HFF-Myc (cell line): ENCODE results near the gene POLR3GL.

Source experiments
- DNase-seq: peaks from one replicate; pipeline ENCODE4 v3.0.0-alpha.2; 2011; ENCODE audit warnings: low read depth; ENCODE audit errors: extremely low read depth
- H3K4me3 ChIP-seq: replicated peaks from 2 replicates; pipeline ENCODE4 v1.5.1; 2011; ENCODE audit warnings: low read depth, mild to moderate bottlenecking, control low read depth, low read length
- CTCF ChIP-seq: IDR thresholded peaks from 2 replicates; pipeline ENCODE4 v1.5.1; 2012; ENCODE audit warnings: mild to moderate bottlenecking, low read depth, low read length, control low read depth; ENCODE audit errors: missing control alignments

Gene POLR3GL

DNA sequence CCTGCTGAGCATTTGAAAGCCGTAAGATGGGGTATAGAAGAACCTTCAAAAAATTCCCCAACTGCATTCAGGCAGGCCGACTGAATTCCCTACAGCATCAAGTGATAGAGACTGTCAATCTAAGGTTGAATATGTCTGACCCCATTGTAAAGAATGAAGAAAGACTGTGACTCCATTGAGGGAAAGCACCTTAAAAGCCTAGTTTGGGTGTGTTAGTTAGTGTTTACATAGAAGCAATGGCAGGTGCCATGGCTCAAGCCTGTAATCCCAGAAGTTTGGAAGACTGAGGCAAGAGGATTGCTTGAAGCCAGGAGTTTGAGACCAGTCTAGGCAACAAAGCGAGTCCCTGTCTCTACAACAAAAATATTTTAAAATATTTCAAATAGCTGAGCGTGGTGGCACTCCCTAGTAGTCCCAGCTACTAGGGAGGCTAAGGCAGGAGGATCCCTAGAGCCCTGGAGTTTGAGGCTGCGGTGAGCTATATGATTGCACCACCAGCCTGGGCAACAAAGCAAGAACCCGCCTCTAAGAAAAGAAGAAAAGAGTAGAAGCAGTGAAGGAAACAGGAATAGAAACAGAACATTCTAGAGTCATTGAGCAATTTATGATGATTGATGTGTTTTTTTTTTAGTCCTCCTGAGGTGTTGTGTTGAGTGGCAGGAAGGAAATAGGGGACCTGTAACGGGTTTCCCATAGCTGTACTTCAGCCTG lies 15.4 kb downstream of the POLR3GL start:
- no peak overlapping the region for H3K4me3 ChIP-seq
- TF ChIP-seq CTCF = no peak

GRCh38 chr1:145980457-145980994 lies 16.0 kb downstream of the POLR3GL start:
- no peak overlapping the region for H3K4me3 ChIP-seq
- DNase-seq = no peak
- TF ChIP-seq CTCF = no peak

More for the DNA sequence above, 15.4 kb downstream of the POLR3GL start:
- DNase-seq = no peak

DNA sequence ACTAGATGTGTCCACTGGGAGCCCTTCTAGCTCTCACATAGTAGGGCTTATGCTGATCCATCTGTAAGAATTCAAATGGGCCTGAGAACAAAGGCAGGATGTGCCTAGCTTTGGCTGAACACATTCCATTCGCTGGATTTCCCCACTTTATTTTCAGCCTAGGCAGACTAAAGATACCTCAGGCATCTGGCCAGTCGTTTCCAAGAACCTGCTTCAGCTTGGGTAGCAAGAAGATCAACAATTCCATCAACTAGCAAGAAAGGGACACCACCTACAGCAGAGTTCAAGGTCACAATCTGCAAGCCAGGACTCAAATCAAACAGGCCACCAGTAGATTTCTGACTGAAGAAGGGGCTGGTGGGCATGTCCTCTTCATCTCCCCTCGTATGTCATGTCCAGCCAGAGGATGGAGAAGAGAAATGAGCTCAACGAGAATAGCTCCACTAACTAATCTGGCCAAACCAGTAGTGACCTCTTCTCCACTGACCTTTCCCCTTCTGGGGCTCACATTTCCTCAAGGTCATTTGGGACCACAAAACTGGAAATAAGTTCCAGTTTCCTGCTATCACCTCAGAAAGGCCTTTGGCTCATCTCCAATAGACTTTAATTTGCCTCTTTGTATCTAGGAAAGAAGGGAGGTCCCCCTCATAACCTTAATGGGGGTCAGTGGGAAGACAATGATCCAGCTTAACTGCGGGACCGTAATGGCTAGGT lies 17.7 kb downstream of the POLR3GL start:
- DNase-seq = no peak
- H3K4me3 ChIP-seq = no peak overlapping the region
- TF ChIP-seq CTCF = no peak

GRCh38 chr1:145983206-145983675 lies 18.8 kb downstream of the POLR3GL start:
- no peak for TF ChIP-seq CTCF
- DNase-seq = no peak
- no peak overlapping the region for H3K4me3 ChIP-seq

DNA sequence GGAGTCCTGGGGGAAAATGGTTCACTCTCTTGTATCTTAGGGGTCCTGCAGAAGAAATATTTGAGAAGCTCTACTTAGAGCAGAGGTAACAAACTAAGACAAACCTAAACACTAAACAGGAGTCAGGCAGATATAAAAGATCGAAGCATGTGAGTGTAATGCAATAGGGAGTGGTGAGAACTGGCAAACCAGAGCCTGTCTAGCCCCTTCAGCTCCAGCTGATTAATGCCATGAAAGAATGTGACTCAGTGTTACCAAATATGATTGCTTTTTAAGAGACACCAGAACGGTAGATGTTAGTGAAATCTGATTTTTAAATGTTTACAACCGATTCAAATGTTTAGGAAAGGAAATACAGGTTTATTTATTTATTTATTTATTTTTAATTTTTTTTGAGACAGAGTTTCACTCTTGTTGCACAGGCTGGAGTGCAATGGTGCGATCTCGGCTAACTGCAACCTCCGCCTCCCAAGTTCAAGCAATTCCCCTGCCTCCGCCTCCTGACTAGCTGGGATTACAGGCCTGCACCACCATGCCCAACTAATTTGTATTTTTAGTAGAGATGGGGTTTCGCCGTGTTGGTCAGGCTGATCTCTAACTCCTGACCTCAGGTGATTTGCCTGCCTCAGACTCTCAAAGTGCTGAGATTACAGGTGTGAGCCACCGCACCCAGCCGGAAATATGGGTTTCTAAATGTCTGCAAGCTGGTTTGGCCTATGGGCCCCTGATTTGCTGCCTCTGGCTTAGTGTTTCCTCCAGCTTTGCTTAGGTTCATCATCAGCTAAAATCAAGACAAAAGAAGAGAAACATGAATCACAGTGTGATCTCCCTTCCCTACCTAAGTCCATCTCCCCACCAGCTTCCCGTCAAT lies 19.7 kb downstream of the POLR3GL start:
- TF ChIP-seq CTCF = no peak
- DNase-seq = no peak
- no peak overlapping the region for H3K4me3 ChIP-seq

- DNase-seq = no peak
- H3K4me3 ChIP-seq = no peak overlapping the region
These were observed 20.6 kb downstream of the POLR3GL start for GRCh38 chr1:145985129-145985501.

More at GRCh38 chr1:145985129-145985501, 20.6 kb downstream of the POLR3GL start:
- TF ChIP-seq CTCF = no peak
